NCI-H82 treated with DMSO at 0.1 percent for 48 hours (cell line): ENCODE results near the gene CDYL2.

ENCODE experiments used
- DNase-seq: peaks from one replicate; lab custom pipeline; 2025; ENCODE audit not compliant: unreplicated experiment; lab: John Stamatoyannopoulos, UW

Gene CDYL2

DNA sequence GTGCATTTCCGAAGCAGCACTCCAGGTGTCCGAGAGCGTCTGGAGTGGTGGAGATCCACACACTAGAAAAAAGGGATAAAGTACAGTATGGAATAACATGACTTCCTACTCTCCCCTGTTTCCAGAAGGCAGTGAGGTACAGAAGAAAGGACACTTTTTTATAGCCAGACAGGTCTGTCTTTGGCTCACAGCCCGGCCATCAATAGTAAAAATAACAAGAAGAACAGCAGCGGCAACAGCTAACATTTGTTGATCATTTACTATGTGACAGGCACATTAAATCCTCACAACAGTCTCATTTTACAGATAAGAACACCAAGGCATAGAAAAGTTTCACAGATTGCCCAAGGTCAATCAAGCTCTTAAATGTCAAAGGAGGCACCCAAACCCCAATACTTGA, 247.4 kb downstream of the CDYL2 start:
- no peak for DNase-seq

DNA sequence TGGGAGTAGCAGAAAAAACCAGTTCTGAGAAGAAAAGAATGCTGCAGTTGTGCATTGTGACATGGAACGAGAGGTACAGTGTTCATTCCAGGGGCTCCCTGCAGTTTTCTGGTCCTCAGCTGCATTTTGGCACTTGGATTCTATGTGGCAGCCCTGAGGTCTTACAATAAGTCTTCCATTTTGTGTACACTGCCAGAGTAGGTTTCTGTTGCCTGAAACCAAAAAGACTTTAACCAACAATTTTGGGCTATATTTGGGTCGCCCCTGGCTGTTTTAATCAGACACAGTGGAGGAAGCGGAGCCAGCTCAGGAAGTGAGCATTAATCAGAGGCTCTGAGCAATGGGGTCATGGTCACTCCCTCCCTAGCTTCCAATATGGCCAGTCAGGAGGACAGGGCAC, 247.9 kb downstream of the CDYL2 start:
- DNase-seq = no peak

DNA sequence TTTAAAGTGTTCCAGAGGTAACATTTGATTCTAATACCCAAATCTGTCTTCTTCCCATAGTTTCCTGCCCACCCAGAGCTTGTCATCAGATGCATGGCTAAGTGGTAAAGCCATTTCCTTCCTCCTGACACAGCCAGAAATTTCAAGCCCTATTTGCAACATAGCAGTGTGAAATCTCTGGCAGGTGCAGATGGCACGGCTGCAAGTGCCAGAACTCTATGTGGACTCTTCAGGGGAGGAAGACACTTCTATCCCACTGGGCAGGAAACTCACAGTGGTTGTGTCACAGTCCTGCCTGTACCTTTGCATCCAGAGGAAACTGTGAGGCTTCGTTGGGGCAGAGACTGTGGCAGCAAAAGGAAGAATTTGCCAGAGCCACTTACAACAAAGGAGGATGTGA, 250.4 kb downstream of the CDYL2 start:
- no peak for DNase-seq

DNA sequence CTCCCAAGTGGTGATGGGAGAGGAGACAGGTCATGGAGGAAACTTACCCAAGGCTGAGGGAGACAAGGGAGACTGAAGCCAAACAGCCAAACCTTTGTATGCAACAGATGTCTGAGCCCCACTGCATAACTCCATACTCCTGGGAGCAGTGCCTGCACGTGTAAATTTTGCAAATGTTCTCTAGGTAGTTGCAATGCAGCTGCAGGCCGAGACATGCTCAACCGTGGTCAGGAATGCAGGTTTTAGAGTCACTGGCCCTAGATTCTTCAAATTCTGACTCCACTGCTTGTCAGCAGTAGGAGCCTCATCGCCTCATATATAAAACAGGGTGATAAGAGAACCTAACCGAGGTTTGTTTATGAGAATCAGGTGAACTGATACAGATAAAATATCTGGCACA, 252.1 kb downstream of the CDYL2 start:
- DNase-seq = no peak
